NCI-H2107 (cell line): ENCODE results near the gene AHCYL2.
A peak's percentile ranks its signal among the peaks of the same experiment; 100 is the strongest.
"Not testable (repeated sequence)": the region's sequence is repeated elsewhere in the genome, so short reads cannot be mapped to it uniquely, and the experiment has no call there.

Experiments used
- DNase-seq: peaks from one replicate; lab custom pipeline; 2025; lab: John Stamatoyannopoulos, UW

AHCYL2 gene

DNA sequence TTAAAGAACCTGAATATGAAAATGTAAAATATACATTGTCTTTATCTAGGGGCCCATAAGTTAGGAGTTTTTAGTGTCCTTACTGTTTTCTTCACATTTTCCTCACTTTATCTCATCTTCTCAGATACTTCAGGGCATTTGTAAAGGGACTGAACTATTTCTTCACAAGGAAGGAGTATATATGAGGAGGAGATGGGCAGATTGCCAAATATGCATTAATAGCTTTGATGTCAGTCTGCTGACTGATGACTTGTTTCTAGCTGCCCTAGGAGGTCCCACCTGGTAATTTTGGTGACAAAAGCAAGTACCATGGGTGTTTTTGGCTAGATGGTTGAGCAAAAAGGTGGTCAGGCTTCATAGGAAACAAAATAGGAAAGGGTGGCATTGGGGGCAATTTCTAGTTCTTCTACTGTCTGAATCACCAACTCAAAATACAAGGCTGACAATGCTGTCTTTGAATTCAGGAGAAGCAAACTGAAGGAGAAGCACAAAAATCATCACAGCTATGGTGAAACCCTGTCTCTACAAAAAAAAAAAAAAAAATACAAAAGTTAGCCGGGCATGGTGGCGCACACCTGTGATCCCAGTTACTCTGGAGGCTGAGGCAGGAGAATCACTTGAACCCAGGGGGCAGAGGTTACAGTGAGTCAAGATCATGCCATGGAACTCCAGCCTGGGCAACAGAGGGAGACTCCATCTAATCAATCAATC, 199.0 kb downstream of the AHCYL2 start:
- DNase-seq = no peak

- no peak for DNase-seq
These were observed 201.7 kb downstream of the AHCYL2 start for GRCh38 chr7:129426482-129426881.

DNA sequence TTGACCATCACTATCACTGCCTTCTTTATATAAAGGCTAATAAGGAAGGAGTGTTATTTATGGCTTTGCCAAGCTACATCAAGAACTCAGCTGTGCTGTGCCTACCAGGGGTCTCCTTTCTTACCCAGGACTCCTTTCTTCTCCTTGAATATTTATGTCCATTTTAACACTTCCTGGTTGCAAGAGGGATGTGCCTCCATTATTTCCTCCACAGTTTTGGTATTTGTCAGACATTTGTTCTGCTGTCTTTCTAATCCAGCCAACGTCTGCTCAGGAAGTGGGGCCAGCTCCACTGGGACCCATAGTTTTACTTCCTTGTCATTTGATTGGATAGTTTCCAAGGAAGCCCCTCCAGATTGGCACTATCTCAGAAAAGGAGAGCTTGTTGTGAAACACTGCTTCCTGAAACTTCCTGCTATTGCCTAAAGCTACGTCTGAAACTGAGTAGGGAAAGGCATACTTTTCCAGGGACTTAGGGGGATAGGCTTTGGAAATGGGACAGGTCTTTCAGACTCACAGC, 202.8 kb downstream of the AHCYL2 start:
- DNase-seq = no peak

DNA sequence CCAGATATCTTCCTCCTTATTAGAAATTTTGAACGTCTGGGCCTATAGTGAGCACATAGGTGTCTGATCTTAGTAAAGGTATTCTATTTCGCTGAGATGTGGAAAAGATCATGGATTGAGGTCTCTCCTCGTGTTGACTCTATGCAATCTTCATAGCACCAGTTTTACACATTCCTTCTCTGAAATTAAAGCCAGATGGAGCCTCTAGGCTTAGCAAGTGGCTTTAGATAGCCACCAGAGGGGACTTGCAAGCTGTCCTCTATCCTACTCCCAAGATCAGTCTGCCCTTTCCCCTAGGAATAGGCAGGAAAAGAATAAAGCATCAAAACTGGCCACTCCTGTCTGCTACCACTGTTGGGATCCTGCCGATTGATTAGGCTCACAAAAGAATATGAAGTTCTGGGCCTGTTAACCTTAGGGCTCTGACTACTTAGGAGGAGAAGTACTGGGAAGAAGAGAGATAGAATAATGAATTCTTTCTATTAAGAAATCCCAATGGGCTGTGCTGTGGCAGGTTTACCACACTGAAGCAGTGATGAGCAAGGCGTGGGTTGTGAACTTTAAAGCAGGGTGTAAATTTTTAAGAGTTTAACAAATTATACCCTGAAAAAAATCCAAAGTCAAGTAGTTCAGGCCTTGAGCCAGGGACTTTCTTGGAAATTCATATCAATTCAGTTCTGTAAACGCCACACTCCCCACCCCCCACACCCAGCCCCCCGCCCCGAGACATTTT, 207.2 kb downstream of the AHCYL2 start:
- DNase-seq = no peak

GRCh38 chr7:129433847-129434674, 209.2 kb downstream of the AHCYL2 start, which contains the start of gene STRIP2:
Gene STRIP2, plus strand, starts transcription at chr7:129434432. Its CDS starts 41 bp downstream, at chr7:129434473.
- peak; percentile 73 for DNase-seq

DNA sequence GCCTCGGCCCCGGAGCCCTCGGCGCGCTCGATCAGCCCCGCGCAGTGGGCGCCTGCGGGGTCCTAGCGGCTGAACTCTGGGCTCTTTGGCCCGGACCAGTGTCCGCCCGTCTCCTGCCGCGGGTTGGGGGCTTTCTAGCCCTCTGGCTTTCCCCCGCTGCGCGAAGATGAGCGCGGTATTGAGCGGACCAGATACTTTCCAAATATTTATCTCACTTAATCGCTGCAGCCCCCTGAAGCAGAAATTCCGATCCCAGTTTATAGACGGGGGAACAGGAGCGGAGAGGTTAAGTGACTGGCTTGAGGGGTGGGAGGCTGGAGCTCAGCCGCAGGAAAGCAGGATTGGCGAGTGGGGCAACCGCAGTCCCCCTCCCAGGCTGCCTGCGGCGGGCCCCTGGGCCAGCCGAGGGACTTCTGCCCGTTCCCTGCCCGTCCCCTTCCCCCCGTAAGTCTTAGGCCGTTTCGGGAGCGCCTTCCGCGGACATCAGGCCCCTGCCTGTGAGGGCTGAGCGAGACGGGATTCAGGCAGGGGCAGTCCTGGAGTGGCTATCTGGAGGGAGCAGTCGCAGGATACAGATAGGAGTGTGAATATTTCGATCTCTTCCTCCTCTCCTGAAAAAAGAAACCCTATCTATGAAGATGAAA, 210.0 kb downstream of the AHCYL2 start:
- DNase-seq = no peak

GRCh38 chr7:129435414-129435829, 210.6 kb downstream of the AHCYL2 start:
- no peak for DNase-seq

- DNase-seq = peak; percentile 32
These were observed 211.6 kb downstream of the AHCYL2 start for GRCh38 chr7:129436335-129436923.

- no peak for DNase-seq
These were observed 212.4 kb downstream of the AHCYL2 start for GRCh38 chr7:129437190-129437589.

GRCh38 chr7:129438281-129438838, 213.5 kb downstream of the AHCYL2 start:
- no peak for DNase-seq

DNA sequence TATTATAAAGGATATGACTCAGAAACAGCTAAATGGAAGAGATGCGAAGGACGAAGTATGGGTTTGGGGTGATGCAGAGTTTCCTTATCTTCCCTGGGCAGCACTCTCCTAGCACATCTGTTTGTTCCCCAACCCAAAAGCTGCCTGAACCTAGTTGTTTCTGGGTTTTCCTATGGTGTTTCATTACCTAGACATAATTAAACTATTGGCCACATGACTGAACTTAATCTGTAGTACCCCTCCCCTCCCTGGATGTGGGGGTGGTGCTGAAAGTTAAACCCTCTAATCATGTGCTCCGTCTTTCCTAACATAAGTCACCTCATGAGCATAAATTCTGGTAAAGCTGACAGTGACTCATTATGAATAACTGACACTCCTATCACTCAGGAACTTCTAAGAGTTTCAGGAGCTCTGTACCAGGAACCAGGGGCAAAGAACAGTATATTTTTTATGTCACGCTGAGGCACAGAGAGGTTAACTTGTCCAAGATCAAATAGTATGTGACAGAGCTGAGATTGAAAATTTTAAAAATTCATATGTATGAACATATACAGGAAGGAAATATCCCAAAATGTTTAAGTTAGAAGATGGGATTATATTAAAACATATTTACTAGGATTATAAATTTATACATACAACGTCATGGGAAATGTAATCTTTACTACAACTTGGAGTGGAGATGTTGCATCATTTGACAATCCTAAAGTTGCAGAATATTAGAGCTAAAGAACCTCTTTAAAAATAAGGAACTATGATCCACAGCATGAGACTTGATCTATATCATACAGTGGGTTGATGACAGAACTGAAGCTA, 214.2 kb downstream of the AHCYL2 start:
- no peak for DNase-seq

DNA sequence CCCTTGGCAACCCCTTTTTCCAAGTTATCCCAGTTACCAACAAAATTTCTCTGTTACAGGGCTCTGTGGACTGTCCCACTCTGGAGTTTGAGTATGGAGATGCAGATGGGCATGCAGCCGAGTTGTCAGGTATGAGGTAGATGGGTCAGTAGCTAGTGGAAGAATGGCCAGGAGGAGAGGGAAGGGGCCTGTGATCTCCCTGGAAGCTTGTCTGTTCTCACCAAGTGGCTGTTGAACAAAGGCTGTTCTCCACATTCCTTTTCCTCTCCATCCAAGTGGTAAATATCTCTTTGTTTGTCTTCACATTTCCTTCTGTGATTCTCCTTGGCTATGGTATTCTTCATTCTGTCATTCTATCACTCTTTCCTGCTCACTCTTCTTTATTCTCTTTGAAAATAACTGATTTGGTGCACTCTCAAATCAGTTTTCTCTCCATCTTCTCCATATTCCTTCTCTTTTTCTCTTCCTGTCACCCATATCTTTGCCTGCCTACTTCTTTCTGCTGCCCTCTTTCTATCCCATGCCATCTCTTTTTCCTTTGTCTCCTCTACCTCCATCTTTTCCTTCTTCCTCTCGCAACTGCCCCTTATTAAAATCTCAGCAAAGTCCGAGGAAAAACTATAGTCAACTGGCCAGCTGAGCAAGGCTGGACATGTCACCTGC, 215.3 kb downstream of the AHCYL2 start:
- DNase-seq = no peak

GRCh38 chr7:129443612-129444011, 218.8 kb downstream of the AHCYL2 start:
- no peak for DNase-seq

GRCh38 chr7:129444776-129445175, 219.9 kb downstream of the AHCYL2 start:
- not testable (repeated sequence) for DNase-seq

DNA sequence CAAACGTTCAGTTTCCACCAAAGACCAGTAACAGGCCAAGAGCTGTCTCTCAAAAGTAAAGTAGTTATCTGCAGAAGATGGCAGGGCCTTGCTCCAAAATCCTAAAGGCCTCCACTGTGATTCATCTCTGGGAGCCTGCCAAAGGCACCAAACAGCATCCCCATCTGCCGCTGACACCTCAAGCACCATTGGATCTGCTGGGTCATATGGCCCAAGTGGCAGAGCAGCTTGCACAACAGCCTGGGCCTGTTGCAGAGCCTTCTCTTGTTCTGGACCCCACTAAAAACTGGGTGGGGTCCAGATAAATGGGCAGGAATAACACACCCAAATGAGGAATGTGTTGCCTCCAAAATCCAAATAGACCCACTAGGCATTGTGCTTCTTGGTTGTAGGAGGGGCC, 222.1 kb downstream of the AHCYL2 start:
- DNase-seq = not testable (repeated sequence)

DNA sequence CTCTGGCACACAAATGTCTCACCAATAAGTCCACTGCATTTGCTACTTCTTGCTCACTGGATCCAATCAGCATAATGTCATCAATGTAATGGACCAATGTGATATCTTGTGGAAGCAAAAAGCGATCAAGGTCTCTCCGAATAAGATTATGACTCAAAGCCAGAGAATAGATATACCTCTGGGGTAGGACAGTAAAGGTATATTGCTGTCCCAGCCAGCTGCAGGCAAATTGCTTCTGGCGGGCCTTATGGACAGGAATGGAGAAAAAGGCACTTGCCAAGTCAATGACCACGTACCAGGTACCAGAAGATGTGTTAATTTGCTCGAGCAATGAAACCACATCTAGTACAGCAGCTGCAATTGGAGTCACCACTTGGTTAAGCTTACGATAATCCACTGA, 222.6 kb downstream of the AHCYL2 start:
- not testable (repeated sequence) for DNase-seq

DNA sequence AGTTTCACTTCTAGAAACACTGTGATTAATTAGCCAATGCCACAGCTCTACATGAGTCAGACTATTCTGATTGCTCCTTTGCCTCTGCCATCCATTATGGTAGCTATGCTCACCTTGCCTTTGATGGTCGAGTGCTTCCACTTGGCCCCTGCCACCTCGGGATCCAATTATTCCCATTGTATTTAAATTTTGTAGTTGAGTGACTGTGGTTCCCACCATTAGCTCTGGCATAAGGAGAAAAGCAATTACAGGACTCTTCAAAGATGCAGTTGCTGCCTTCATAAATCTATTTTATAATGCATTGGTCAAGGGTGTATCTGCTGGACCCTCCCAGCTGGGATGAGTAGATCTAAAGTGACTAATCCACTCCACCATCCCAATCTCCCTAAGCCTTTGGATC, 223.8 kb downstream of the AHCYL2 start:
- not testable (repeated sequence) for DNase-seq

DNA sequence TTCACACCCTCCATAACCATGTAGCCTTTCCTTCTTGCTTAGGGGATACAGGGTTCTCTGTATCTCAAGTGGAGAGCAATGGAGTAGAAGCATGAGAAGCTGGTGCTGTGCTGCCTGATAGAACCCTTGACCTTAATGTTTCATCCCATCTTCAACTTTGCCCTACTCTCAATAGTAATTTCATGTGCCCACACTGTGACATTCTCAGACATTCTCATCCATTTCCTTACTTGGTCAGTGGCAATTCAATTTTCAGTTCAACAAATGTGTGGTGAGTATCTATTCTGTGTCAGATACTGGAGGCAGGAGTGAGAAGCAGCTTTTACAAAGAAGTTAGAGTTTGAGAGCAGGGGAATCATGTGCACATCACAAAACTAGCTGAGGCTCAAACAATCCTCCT, 225.5 kb downstream of the AHCYL2 start:
- DNase-seq = no peak

GRCh38 chr7:129452589-129453231, 227.9 kb downstream of the AHCYL2 start:
- DNase-seq = no peak
